ENCODE data around the gene DNAH1. TPM values are rescaled to one million over a fixed set of nuclear protein-coding genes. Genes with fewer than 3 reads are reported as not detected.
A peak's percentile ranks its signal among the peaks of the same experiment; 100 is the strongest.

The DNAH1 gene
- total RNA-seq, 3 donors from 2014 or later = 9.0 to 25.9 (median 10.9) TPM

DNA sequence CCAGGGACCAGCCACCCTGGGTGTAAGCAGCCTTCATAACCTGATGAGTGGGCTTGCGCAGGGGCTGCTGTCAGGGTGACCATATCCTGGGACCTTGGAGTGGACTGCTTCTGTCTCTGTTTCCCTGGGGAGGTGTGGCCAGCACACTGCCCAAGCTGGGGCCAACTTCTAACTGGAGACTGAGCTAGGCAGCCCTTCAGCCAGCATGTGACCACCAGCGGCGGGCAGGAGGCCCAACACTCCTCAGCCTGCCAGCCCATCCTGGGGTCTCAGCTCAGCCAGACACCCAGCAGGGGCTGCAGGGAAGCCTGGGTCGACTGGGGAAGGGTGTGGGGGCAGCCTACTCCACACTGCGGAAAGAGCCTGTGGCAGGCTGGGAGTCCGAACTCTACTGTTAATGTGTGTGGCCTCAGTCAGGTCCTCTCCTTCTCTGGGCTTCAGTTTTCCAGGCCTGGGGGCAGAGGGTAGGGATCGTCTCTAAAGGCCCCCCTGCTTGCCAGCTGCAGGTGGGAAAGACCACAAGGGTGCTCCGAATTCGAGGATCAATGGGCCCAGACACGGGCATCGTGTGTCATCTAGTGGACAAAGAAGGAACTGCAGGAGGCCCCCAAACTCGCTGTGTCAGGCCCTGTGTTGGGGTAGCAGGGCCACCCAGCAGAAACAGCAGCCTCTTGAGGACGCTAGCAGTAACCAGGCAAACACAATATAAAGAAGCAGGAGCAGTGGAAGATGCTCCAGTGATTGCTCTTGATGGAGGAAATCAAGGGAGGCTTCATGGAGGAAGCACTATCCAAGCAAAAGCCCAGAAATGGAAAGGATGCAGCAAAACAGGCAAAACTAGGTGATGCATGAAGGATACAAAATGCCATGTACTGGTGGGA is 130.8 kb downstream of the DNAH1 start:
- Histone ChIP-seq H3K36me3 (ENCODE audit: low read depth) (no peaks in the 10 kb centered on the region), H3K4me1 (ENCODE audit: low read depth) (peaks cover 5% of the 10 kb centered on the region), H3K4me3 (no peak overlapping the region), H3K9me3 (no peaks in the 10 kb centered on the region)
- ATAC-seq (peak; percentile 61), DNase-seq (peak in 2 of 3 donors; percentile 66 to 80)
- peak; percentile 98 for TF ChIP-seq CTCF (IDR thresholded peaks at IDR 0.05)
- intact Hi-C loops (cut with DNase I, micrococcal nuclease) = no loop called here

DNA sequence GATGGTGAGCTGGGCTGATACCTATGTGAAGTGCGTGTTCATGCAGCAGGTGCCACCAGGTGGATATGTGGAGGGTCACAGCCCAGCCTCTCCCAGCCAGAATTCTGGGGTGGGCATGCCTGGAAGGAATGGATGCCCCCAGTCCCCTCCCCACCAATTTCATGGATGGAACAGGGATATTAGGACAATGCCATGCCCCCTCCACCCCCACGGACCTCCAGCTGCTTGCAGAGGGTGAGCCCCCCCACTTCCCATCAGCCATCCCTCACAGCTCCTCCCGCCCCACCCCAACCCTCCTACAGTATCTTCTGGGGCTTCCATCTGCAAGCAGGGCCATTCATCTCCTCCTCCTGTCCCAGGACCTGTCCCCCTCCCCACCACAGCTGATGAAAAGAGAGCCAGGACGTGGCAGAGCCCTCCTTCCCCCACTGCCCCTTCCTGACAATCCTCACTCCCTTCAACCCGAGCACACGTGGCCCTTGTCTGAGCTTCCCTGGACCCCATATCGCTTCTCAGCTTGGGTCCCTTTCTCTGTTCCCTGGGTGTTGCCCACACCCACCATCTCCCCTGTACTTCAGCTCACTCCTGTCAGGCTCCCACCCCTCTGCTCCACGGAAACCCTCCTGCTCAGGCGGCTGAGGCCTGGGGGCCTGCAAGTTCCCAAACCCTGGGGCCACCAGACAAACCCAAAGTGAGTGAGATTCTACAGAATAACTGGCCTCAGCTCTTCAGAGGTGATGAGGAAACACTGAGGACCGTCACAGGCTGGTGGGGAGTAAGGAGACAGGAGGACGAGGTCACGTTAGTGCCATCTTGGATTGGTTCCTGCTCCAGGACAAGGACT is 131.6 kb downstream of the DNAH1 start:
- H3K4me3 ChIP-seq = no peak overlapping the region
- intact Hi-C loops (cut with DNase I, micrococcal nuclease) = no loop called here
- H3K4me1 ChIP-seq (ENCODE audit: low read depth) = peaks cover 5% of the 10 kb centered on the region
- DNase-seq (no peak), ATAC-seq (no peak)
- no peaks in the 10 kb centered on the region for H3K36me3 ChIP-seq (ENCODE audit: low read depth)
- no peak for TF ChIP-seq CTCF (IDR thresholded peaks at IDR 0.05)
- H3K9me3 ChIP-seq = no peaks in the 10 kb centered on the region

Small RNA genes within 50 kb of the gene (microRNA-seq; reads per million reads assigned to microRNA genes)
- gene MIR135A1 (not detected), gene MIRLET7G (76,111 reads per million, percentile 99 among the genes with 10 or more reads in this experiment)

Other genes starting within 250 kb of the DNAH1 start
- gene POC1A, start 161.9 kb upstream of the DNAH1 start, total RNA-seq = 10 to 100 TPM in 1 of 3 donors, 1 to 10 TPM in 2; 2.9 to 12.1 (median 7.7) TPM
- 100 to 1,000 TPM in 1 of 3 donors, 10 to 100 TPM in 2; 67.2 to 103 (median 94.6) TPM for gene ALAS1, start 118.2 kb upstream of the DNAH1 start, total RNA-seq
- gene TLR9, start 90.7 kb upstream of the DNAH1 start, total RNA-seq = under 1 TPM in 2 of 3 donors, not detected in 1; 0.77 to 0.89 TPM
- 10 to 100 TPM; 39.1 to 41.1 (median 41.0) TPM for gene TWF2, start 77.2 kb upstream of the DNAH1 start, total RNA-seq
- 10 to 100 TPM in 1 of 3 donors, 1 to 10 TPM in 2; 3.9 to 21.4 (median 9.7) TPM for gene PPM1M, start 70.6 kb upstream of the DNAH1 start, total RNA-seq
- gene WDR82, start 37.7 kb upstream of the DNAH1 start, total RNA-seq = 10 to 100 TPM; 55.8 to 83.1 (median 62.9) TPM
- gene GLYCTK, start 28.5 kb upstream of the DNAH1 start, total RNA-seq = 10 to 100 TPM; 37.1 to 78.6 (median 42.7) TPM
- gene BAP1, start 93.7 kb downstream of the DNAH1 start, total RNA-seq = 10 to 100 TPM; 69.3 to 87.0 (median 84.1) TPM
- gene PHF7, start 94.3 kb downstream of the DNAH1 start, total RNA-seq = 10 to 100 TPM; 13.9 to 24.7 (median 17.6) TPM
- gene SEMA3G, start 128.8 kb downstream of the DNAH1 start, total RNA-seq = 10 to 100 TPM in 1 of 3 donors, 1 to 10 TPM in 2; 2.7 to 10.2 (median 3.1) TPM
- 1 to 10 TPM in 2 of 3 donors, under 1 TPM in 1; 0.60 to 6.3 (median 2.5) TPM for gene TNNC1, start 137.7 kb downstream of the DNAH1 start, total RNA-seq
- 10 to 100 TPM; 57.6 to 91.0 (median 72.1) TPM for gene NISCH, start 139.3 kb downstream of the DNAH1 start, total RNA-seq
- gene STAB1, start 179.0 kb downstream of the DNAH1 start, total RNA-seq = 100 to 1,000 TPM in 2 of 3 donors, 10 to 100 TPM in 1; 51.7 to 187 (median 145) TPM
- gene NT5DC2, start 217.5 kb downstream of the DNAH1 start, total RNA-seq = 10 to 100 TPM in 2 of 3 donors, 1 to 10 TPM in 1; 5.7 to 20.2 (median 17.2) TPM
- gene UQCC5, start 220.3 kb downstream of the DNAH1 start, total RNA-seq = 10 to 100 TPM; 16.1 to 18.1 (median 17.1) TPM